ENCODE results near the gene NR3C2.

- TF ChIP-seq POLR2AphosphoS5 (IDR thresholded peaks at IDR 0.05; ENCODE audit: borderline replicate concordance, low read depth, low read length) = no peak
- TF ChIP-seq EZH2 (IDR thresholded peaks at IDR 0.05) = no peak
These were observed 12.6 kb upstream of the NR3C2 start for GRCh38 chr4:148454835-148455234.
